Loucy (cell line): ENCODE results near the gene MYO18A.

ENCODE experiments used
- EZH2phosphoT487 ChIP-seq: fragments of 200-600 bp; IDR thresholded peaks from 2 replicates; pipeline ENCODE4 v1.6.1; 2018; ENCODE audit warnings: antibody characterized with exemption, mild to moderate bottlenecking, moderate library complexity, borderline replicate concordance
- TF ChIP-seq, protein P1 (sequence below): fragments of 200-600 bp; sonication (generic); conservative IDR thresholded peaks from 2 replicates; pipeline ENCODE4 v1.5.1; 2014; ENCODE audit warnings: mild to moderate bottlenecking, antibody characterized with exemption, low read length

DNA sequence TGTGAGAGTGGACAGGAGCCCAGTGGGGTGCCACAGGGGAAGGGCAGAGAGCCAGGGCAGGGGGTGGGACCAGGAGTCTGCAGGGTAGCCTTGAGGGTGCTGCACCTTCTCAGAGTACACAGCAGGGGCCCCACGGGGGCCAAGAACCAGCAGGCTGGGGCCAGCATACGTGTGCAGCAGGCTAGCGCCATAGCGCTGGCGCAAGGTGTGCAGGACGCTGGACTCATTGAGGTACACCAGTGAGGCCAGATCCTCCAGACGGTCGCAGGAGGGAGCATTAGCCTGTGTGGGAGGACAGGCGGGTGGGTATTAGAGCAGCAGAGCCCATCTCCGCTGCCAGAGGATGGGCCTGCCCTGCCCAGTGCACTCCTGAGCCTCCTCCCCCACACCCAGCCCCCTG lies 58.8 kb downstream of the MYO18A start:
- TF ChIP-seq, protein P1, sequence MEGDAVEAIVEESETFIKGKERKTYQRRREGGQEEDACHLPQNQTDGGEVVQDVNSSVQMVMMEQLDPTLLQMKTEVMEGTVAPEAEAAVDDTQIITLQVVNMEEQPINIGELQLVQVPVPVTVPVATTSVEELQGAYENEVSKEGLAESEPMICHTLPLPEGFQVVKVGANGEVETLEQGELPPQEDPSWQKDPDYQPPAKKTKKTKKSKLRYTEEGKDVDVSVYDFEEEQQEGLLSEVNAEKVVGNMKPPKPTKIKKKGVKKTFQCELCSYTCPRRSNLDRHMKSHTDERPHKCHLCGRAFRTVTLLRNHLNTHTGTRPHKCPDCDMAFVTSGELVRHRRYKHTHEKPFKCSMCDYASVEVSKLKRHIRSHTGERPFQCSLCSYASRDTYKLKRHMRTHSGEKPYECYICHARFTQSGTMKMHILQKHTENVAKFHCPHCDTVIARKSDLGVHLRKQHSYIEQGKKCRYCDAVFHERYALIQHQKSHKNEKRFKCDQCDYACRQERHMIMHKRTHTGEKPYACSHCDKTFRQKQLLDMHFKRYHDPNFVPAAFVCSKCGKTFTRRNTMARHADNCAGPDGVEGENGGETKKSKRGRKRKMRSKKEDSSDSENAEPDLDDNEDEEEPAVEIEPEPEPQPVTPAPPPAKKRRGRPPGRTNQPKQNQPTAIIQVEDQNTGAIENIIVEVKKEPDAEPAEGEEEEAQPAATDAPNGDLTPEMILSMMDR, result no peak
- no peak for TF ChIP-seq EZH2phosphoT487
